NCI-H446 (cell line): ENCODE data around the gene PHLDB1.

ENCODE experiments used
- DNase-seq, 2 experiments: peaks; one replicate each; lab custom pipeline; 2025; lab: John Stamatoyannopoulos, UW

Gene PHLDB1

DNA sequence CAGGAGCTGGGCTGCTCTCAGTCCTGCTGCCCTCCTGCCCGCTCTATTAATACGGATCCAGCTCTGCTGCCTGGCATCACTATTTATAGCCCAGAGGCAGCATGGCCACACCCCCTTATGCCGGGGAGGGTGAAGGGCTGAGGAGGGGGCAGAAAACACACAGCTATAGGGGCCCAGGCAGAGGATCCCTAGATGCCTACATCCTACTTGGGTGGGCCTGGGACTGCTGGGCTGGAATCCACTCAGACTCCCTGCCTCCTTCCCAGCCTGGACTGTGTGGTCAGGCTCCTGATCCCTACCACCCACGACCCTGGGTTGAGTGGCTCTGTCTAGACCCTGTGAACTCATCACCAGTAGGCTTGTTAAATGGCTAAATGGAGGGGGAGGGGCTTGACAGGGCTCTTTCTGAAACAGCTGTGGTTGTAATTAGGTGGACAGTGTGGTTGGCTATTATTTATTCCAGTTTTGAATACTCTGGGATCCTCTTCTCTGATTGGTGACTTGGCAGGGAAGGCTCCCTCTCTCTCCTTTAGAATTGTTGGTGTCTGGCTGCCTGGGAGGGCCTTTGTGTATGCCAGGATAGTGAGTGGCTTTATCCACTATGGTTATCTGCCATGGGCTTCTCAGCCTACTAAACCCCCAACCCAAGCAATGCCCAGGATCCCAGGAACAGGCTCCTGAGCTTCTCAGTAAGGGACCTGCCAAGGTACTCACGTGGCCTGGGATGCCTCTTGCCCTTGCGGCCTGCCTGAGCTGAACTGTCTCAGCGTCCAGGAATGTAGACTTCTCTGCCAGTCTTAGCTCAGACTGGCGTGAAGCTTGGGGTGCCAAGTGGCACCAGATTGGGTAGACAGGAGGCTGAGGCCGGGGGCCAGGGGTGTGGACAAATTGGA, 15.2 kb downstream of the PHLDB1 start:
- peak; percentile 93 for DNase-seq

DNA sequence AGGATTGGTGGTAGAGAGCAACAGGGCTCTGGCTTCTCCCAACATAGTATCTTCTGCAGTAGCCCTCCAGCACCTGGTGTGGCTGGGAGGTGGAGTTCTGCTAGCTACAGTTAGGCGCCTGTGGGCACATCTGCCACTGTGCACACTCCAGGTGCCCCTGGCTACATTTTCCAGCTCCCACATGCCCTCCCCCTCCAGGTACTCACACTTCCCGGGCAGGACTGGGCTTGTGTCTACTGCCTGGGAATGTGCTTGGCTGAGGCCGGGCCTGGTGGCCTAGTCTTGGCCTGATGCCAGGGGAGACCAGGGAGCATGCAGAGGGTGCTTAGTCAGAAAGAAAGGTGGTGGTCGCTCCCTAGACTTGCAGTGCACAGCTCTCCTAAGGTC, 15.8 kb downstream of the PHLDB1 start:
- peak in 1 of 2 experiments; percentile 81 for DNase-seq

DNA sequence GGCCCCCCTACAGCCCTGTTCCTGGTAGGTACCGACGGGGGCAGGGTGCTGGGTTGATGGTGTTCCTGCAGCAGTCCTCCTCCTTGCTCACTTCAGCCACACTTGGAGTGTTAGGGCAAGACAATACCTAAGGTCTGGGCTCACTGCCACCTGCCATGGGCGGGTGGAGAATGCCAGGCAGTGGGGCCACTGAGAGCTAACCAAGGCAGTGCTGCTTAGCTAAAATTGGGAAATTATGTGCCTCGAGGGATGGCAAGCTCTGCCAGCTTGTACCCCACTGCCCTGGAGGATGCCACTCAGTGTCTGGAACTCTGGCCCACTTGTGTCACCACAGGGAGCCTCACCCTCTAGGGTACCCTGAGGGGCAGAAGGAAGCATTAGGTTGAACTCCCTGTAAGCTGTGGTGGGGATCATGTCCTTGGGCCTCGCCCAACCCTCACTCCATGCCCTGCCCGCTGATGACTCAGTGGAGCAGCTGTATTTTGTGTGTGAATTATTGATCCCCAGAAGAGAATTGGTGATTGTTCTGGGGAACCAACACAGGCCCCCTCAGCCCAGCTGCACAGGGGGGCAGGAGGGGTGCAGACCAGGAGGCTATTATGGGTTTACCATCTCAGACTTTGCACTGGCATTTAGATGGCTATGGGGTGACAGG, 17.7 kb downstream of the PHLDB1 start:
- peak in 1 of 2 experiments; percentile 42 for DNase-seq

DNA sequence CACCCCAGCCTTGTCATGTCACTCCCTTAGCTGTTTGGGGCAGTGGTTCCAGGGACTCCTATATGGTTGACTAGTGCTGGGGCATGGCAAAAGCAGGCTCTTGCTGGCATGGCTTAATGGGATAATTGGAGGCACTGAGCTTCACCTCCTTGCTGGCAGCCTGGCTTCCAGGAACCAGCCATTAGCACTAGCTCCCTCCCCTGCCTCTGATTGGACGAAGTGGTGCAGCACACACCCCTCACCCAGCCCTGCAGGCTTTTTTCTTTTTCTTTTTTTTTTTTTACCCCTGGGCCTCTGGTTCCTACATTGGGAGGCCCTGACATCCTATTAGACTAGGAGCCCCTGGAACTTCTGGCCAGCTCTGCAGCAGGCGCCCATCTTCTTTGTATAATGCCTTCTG, 18.6 kb downstream of the PHLDB1 start:
- peak; percentile 53 to 87 for DNase-seq

DNA sequence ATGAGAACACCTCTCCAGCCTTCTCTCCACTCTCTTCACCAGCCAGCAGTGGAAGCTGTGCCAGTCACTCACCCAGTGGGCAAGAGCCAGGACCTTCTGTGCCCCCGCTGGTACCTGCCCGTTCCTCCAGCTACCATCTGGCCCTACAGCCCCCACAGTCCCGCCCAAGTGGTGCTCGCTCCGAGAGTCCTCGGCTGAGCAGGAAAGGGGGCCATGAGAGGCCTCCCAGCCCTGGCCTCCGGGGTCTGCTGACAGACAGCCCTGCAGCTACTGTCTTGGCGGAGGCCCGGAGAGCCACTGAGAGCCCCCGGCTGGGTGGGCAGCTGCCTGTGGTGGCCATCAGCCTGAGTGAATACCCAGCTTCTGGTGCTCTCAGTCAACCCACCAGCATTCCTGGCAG, 20.2 kb downstream of the PHLDB1 start:
- DNase-seq: no peak

DNA sequence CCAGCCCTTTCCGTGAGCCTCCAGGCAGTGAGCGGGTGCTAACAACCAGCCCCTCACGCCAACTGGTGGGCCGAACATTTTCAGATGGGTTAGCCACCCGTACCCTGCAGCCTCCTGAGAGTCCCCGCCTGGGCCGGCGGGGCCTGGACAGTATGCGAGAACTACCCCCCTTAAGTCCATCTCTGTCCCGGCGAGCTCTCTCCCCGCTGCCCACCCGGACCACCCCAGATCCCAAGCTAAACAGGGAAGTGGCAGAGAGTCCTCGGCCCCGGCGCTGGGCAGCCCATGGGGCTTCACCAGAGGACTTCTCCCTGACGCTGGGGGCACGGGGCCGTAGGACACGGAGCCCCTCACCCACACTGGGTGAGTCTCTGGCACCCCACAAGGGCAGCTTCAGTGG, 20.6 kb downstream of the PHLDB1 start:
- no peak for DNase-seq

DNA sequence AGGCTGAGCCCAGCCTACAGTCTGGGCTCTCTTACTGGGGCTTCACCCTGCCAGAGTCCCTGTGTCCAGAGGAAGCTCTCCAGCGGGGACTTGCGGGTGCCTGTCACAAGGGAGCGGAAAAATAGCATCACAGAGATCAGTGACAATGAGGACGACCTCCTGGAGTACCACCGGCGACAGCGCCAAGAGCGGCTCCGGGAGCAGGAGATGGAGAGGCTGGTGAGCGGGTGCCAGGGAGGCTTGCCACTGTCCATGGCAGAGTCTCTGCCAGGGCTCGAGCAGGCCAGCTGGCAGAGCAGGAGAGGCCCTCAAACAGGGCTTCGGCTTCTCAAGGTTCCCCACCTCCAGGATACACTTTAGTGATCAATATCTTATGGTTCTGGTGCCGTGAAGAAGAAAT, 21.0 kb downstream of the PHLDB1 start:
- DNase-seq: peak in 1 of 2 experiments; percentile 53

DNA sequence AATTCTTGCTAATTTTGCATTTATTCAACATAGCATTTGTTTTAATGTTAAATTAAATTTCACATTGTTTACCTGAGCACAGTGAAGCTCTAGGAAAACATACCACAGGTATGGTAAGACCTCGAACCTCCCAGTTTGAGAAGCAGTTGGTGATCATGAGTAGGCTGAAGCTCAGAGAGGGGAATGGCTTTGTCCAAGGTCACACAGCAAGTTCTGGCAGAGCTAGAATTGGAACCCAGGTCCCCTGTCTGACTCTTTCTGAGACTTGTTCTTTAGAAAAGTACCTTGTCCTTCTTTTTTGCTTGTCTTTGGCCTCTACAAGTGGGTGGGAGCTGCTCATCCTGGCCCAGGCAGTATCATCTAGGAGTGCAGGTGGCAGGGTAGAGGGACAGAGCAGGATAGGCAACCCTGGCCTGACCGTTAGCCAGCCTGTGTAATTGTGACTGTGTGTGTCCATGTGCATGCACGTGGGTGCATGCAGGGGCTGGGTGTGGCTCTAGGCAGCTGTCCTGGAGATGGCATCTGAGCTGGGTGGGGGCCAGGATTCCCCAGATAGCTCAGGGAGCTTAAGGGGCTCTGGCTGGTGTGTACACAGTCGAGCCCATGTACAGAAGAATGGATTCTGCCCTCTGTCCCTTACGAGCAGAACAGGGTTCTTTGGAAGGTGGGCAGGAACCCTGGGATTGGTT, 21.6 kb downstream of the PHLDB1 start:
- DNase-seq: no peak

DNA sequence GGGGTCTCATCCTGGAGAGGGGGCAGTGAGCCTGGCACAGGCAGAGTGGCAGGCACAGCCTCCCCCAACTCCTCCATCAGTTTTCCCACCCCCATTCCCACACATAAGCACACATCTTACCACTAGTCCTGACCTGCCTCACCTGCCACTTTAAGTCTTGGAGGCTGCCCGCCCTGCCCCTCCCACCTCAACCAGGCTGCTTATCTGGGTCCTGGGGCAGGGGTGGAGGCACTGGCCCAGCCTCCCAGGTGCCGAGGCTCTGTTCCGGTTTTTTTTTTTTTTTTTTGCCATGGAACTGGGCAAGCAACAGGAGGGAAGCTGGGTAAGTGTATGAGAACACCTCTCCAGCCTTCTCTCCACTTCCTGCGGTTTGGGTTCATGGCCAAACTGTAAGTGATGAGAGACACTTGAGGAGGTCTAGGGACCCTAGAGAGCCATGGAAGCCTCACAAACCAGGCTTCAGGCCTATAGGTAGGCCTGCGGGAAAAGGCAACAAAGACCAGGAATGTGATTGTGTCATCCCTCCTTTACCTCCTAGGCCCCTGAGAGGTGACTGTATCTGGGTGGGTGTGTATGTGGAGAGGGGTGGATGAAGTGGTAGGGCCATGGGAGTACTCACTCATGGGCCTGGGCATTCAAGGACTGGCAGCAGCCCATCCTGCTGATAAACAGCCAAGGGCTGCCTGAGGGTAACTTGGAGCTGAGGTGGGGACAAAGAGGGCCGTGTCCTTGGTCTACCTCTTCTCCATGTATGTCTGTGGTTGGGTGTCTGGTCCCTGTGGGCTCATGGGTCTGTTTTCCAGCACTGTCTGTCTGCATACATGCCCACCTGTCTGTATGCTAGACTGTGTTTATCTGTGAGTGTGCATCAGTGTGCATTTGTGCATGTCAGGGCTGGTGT, 22.6 kb downstream of the PHLDB1 start:
- no peak for DNase-seq

DNA sequence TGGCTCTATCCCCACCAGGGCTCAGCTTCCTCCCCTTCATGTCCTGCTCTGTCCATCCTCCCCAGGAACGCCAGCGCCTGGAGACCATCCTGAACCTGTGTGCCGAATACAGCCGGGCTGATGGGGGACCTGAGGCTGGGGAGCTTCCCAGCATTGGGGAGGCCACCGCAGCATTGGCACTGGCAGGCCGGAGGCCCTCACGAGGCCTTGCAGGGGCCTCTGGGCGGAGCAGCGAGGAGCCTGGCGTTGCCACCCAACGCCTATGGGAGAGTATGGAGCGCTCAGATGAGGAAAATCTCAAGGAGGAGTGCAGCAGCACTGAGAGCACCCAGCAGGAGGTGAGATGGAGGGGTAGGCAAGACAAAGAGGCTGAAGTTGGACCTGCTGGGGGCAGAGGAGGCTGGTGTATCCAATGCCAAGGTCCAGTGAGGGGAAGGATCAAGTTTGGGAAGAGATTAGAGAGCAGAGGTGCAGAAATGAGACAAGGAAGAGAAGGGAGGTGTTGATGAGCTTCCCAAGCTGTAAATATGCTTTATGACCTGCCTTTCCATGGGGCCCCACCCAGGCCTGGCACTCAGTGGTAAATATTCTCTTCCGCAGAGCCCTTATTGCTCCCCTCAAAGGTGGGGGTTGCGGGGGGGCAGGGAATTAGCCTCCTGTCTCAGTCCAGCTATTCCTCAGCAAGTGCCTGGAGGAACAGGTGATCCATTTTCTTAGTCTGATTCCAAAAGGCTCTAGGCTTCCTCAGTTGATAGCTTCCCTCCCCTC, 23.9 kb downstream of the PHLDB1 start:
- no peak for DNase-seq

DNA sequence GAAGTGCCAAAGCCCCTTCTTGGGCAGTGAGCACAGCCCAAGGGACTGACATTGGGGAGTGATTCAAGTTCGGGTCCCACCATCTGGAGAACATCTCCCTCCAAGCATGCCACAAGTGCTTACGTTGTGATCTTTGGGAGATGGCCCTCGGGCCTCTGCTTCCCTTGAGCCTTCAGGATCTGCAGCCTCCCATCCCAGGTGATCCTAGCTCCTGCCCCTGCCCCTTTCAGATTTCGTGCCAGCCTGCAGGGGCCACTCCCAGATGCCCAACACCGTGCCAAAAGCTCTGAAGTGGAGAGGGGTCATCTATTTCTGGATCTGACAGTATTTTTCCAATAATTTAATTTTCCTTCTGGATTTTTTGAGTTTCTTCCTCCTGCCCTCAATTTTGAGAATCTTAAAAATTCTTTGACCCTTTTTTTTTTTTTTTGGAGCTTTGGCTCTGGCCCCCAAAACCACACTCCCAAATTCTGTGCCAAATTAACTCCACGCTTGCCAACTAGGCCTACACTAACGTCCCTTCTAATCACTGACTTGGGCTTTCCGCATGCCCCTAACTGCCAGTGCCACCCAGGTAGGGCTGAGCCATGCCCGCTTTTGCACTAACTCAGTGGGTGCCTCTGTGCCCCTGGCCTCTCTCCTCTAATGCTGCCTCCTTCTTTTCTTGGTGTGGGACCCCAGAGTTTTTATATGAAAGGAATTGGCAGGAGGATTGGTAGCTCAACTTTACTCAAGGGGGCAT, 25.3 kb downstream of the PHLDB1 start:
- DNase-seq: no peak

DNA sequence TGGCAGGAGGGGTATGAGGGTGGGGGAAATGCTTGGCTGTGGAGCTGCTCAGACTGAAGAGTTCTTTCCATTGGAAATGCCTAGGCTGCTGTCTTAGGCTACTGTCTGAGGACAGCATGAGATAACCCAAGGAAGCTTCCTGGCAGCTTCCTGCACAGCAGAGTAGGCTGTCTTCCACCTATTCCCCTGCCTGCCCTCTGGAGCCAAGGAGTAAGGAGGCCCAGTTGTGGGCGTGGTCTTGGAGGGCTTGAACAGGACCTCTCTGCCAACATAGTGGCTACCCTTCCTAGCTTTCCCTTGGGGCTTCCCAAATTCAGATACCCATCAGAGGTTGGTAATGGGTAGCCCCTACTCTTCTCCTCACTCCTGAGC, 25.9 kb downstream of the PHLDB1 start:
- peak in 1 of 2 experiments; percentile 24 for DNase-seq

DNA sequence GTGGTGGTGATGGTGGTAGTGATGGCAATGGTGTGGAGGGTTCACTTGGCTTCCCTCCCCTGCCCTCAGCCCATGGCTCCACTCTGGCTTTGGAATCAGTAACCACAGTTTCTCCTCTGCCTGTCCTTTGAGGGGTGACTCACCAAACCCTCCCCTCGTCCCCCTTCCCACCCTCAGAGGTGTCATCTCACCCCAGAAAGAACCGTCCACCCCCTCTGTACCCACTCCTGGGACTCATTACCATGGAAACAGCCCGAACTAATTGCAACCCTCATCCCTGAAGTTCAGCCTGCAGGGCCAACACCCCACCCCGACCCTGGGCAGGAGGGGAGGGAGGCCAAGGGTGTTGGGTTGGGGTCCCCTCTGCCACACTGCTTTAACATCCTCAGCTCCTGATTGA, 26.6 kb downstream of the PHLDB1 start:
- no peak for DNase-seq

DNA sequence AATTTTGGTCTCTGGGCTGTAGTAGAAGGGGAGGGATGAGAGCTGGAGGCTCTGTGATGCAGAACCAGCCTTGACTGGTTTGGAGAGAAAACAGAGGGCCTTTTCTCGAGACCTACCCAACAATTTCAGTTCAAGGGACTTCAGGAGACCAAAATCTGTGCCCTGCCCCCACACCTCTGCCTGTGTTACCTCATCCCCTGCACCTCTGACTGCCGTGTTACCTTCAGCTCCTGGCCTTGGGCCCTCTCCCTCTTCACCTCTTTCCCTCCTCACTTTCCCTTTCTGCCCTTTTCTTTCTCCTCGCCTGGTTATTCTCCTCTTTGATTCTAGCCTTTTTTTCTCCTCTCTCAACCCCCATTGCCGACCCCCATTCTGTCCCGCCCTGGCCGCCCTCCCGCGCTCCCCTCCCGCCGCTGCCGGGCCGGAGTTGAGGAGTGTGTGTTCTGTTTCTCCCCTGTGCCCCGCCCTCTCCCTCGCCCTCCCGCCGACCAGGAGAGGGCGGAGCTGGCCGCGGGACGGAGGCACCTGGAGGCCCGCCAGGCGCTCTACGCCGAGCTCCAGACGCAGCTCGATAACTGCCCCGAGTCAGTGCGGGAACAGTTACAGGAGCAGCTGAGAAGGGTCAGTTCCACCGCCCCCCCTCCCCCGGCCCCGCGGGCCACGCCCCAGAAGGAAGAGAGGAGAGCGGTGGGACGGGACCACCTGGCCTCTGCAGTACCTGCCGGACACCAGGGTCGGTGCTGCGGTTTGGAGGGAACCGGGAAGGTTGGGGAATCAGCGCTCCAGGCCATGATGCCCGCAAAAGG, 27.2 kb downstream of the PHLDB1 start:
- peak in 1 of 2 experiments; percentile 67 for DNase-seq

DNA sequence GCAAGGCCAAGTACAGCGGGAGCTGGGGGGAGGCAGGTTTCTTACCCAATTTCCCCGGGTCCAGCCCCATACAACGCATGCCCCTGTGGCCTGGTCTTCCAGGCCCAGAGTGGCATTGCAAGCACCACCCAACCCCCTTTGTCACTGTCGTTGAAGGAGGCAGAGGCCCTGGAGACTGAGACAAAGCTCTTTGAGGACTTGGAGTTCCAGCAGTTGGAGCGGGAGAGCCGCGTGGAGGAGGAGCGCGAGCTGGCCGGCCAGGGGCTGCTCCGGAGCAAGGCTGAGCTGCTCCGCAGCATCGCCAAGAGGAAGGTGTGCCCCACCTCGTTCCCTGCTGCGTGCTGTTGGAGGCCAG, 27.8 kb downstream of the PHLDB1 start:
- no peak for DNase-seq

DNA sequence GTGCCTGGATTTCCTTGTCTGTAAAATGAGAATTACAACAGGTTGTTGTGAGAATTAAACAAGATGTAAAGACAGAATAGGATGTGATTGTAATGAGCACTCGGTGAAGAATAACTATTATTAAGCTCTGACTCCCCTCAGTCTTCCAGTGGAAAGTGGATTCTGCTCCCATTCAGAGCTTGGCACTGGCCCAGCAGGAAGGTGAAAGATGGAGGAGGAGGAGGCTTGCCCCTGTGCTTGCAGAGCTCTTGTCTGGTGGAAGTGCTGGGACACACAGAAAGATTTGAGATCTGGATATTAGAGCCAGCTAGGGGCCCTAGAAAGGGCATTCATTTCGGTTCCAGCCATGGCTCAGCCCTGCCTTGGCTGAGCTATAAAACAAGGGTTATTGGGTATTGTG, 28.2 kb downstream of the PHLDB1 start:
- no peak for DNase-seq

DNA sequence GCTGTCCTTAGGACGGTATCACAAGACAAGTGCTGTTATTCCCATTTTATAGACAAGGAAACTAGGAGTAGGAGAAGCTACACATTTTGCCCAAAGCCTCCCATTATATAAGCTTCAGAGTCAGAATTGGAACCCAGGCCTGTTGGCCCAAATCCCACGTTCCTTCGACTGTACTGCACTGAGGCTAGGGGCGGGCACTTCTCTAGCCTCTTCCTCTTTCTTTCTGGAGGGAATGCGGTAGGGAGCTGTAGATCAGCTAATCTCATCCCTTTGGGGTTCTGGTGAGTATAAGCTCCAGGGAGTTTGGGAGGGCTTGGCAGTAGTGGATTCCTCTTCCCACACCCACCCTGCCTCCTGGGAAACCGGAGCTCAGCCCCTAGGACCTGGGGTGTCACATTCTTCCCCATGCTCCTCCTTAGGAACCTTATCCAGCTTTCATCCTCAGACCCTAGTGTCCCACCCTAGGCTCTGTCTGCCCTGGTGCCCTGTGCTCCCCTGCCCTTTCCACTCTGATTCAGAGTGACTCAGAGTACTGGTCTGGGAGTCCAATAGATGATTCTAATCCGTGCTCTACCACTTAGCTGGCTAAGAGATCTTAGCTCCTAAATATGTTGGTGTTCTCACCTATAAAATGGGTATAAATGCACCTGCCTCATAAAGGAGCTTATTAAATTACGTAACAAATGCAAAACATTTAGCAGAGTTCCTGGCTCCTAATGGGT, 29.3 kb downstream of the PHLDB1 start:
- no peak for DNase-seq

DNA sequence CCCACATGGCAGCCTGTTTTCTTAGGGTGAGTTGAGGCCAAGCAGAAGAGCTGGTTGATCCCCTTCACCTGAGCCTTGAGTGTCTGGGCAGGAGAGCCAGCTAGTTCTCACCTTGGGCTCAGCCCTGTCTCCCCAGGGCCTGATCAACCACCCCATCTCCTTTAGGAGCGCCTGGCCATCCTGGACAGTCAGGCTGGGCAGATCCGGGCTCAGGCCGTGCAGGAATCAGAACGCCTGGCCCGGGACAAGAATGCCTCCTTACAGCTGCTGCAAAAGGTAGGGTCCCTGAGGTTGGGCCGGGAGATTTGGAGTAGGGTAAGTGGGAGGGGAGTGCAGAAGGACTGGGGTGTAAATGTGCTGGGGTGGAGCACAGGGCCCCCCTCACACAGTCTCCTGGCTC, 31.3 kb downstream of the PHLDB1 start:
- no peak for DNase-seq

DNA sequence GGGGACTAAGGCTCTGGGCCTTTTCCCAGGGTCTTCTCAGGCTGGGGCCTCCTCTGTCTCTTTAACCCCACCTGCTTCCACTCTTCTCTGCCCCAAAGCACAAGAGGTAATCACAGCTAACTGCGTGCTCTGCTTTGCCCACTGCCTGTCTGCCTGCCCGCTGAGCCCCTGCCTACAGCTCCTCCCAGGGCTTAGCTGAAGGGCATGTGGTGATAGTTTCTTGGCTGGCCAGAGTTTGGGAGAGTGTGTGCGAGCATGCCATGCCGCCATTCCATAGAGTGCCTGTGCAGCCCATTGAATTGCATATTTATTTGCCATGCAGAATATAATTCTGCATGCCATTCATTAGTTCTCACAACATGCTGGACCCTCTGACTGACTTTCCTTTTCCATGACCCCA, 32.5 kb downstream of the PHLDB1 start:
- no peak for DNase-seq
